Eye (tissue), 1 donor: ENCODE measurements around the gene INCA1.

Experiments used
- DNase-seq: peaks from one replicate; pipeline ENCODE4 v3.0.0-alpha.2; 2015

INCA1 gene

DNA sequence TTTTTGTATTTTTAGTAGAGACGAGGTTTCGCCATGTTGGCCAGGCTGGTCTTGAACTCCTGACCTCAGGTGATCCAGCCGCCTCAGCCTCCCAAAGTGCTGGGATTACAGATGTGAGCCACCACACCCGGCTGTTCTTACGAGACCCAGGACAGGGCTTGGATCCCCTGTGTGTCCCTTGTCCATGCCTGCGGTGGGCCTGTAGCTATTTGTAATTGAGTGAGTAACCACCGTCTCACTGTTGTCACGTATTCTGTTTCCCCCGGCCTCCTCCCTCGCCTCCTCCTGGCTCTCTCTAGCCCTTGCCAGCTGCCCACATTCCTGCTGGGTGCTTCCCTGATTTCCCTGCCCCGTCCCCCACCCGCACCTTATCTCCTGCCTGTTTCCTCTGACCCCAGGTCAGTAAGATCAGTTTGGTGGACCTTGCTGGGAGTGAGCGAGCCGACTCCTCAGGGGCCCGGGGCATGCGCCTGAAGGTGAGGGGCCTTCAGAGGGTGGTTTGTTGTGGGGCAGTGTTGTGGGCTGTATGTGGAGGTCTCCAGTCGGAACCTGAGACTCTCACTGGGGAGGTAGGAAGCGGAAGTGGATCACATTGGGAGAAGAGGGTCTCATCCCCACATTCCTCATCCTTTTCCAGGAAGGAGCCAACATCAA is 6.0 kb upstream of the INCA1 start:
- DNase-seq, result no peak

DNA sequence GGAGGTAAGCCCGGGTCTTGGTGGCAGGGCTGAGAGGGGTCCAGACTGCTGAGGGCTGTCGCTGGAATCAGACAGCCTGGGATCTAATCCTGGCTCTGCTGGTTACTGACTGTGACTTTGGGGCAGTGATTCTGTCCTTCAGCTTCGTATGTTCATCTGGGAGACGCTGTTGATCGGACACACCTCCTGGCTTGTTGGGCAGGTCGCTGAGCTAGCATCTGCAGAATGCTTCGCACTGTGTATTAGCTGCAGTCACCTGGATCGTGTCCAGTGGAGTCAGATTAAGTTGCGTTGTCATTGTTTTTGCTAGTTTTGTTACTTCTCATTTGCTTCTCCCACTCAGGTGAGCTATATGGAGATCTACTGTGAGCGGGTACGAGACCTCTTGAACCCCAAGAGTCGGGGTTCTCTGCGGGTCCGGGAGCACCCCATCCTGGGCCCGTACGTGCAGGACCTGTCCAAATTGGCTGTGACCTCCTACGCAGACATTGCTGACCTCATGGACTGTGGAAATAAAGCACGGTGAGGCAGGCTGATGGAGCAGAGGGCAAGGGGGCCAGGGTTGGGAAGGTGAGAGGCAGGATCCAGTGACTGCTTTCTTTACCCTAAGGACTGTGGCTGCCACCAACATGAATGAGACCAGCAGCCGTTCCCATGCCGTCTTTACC is 4.9 kb upstream of the INCA1 start:
- DNase-seq, result no peak

GRCh38 chr17:5000237-5000639 is 2.9 kb upstream of the INCA1 start:
- DNase-seq, result no peak

GRCh38 chr17:4999430-5000093 is 2.2 kb upstream of the INCA1 start:
- DNase-seq, result no peak

DNA sequence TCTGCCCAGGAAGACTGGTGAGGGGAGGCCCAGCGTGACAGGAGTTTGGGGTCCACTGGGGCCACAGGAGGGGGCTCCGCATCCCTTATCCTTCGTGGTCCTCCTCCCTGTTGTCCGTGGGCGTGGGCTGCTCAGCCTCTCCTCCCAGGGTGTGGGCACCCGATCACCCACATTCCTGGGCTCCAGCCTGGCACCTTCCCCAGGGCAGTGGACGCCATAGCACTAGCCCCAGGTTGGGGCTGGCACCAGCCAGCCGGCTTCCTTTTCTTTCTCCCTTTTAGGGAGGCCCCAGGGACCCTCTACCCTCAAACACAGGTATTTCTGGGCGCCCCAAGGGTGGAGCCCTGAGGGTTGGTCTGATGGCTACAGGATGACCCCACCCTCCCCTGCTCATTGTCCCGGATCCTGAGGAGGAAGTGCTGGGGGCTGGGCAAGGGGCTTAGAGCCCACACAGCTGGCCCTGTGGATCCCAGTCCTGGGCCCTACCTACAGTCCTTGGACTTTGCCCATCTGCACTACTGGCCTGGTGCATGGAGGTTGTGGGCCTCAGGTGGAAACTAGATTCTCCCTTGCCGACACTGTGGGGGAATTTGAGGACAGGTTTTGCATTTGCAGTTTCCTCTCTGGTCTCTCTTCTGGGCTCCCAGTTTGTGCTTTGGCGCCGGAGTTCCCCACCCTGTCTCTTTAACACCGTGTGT is 1.6 kb upstream of the INCA1 start:
- DNase-seq, result no peak

DNA sequence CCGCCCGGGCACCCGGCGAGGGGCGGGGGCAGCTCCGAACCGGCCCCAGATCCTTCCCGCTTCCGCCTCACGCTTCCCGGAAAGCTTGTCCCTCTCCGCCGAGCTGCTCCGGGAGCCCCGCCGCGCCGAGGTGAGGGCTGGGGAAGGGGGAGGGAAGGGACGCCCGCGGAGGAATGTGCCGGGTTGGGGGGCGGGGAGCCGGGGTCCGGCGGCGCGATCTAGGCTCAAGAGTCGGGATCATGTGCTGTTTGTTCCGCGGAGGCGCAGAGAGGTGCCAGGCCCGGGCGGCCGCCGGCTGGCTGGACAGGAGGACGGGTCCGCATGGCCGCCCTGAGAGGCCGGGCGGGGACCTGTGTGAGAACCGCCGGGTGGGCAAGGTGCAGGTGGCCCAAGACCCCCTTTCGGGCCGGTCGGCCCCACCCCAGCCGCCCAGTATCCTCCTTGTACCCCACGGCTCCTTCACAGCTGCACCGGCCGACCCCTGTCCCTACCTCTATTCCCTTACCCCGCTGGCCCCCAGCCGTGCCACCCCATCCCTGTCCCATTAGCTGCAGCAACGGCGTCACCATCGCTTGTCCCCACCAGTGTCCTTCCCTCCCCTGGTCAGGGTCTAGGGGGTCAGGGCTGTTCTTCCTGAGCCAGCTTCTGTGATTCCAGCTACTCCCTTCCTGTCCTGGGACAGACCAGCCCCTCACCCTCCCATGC is 857 bp upstream of the INCA1 start:
- DNase-seq, result peak; percentile 78

- DNase-seq, result no peak
These were observed 3.2 kb downstream of the INCA1 start for GRCh38 chr17:4994081-4994595.

DNA sequence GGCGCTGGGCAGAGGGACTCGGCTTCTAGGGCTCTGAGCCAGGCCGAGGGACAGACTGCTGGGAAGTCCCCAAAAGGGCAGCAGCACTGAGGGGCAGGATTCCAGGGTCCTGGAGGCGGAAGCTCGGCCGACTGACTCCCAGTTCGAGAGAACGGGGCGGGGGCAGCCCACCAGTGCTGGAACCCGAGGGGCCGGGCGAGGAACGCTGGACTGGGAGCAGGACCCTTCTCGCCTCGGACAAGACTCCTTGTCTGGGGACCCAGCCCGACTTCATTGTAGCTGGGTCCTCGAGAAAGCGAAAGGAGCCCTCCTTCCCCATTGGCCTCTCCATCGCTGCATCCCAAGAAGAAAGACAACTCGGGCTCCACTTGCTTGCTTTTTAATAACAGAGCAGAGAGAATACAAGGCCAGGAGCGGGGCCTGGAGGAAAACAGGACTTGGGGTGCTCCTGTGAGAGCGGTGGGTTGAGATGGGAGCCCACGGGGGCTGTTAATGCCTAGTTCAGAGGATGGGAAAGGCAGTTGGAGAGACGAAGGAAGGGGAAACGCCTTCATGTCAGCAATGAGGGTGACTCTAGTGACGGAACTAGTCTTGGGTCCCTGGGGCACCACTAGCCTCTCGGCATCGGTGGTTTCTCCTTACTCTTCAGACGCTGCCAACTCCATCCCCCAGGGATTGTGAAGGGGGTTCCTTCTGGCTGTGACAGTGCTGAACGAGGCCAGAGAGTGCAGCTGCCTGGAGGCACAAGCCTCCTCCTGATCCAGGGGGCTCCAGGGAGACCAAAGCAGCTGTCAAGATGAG is 9.4 kb downstream of the INCA1 start:
- DNase-seq, result no peak

- DNase-seq, result peak; percentile 92
These were observed 10.2 kb downstream of the INCA1 start, which contains the start of gene CAMTA2 for GRCh38 chr17:4986951-4987766. Gene CAMTA2, minus strand, starts transcription at chr17:4987675. Its CDS starts 1,453 bp downstream, at chr17:4986222.

GRCh38 chr17:4986403-4986802 is 10.9 kb downstream of the INCA1 start:
- no peak for DNase-seq

DNA sequence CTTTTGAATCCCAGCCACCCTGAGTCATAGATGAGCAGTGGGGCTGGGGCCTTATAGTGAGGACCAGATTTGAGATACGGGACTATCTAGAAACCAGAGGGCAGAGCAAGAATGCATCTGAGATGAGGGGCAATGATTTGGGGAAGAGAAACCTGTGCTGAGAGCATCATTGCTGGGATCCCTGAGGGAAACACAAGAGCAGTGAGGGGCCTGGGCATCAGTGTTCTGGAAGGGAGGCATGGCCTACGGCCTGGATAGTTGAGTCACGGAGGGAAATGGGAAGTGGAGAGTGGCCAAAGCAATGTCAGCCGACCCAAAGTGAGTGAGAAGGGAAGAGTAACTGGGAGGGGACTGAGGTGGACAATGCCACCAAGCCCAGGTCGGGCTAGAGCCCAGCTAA is 15.0 kb downstream of the INCA1 start:
- DNase-seq, result no peak

DNA sequence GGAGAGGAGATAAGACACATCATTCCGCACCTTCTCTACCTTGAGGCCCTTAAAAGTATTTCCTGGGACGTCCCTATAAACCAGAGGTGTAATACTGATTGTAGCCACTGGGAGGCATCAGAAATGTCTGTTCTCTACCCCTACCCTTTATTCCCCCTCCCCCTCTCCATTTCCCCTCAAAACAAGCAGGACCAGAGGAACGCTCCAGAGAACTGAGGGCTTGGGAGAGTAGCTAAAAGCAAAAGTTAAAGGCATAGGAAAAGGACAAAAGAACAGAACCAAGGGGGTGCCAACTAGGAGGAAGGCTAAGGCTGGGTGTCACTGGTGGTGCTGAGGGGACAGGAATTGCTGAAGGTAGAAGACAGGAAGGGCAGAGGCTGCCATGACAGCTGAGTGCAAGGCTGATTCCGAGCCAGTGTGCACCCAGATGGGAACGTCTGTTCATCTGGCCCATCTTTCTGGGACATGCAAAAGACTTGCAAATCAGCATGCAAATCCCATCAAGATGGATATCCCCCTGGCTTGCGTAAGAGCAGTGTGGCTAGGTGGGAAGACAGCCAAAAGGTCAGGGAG is 16.6 kb downstream of the INCA1 start:
- DNase-seq, result peak; percentile 93

- DNase-seq, result no peak
These were observed 18.6 kb downstream of the INCA1 start for GRCh38 chr17:4978726-4979125.

DNA sequence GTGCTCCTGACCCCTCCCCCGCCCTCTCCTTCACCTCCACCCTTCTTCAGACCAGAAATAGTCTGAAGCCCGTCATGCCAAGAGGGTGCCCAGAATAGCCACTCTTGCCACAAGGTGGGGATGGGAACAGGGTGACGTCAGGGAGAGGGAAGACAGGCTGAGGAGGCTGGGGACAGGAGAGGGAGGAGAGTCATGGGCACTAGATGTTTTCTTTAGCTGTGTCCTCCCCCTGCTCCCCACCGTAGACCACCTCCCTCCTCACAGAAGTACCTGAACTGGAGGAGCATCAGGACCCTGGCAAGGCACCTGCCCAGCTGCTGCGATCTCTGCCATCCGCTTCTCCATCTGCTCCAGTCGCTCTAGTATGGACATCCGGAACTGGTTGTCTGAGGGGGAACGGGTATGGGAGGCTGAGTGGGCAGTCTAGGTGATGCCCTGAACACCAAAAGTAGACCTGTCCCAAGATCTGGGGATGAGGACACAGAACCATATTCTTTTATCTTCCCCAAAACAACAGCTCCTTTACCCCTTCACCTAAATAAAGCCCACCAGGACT is 23.1 kb downstream of the INCA1 start:
- no peak for DNase-seq

GRCh38 chr17:4973256-4974114 is 23.8 kb downstream of the INCA1 start:
- no peak for DNase-seq

GRCh38 chr17:4972752-4973151 is 24.6 kb downstream of the INCA1 start:
- no peak for DNase-seq

- no peak for DNase-seq
These were observed 25.0 kb downstream of the INCA1 start for GRCh38 chr17:4972322-4972721.

DNA sequence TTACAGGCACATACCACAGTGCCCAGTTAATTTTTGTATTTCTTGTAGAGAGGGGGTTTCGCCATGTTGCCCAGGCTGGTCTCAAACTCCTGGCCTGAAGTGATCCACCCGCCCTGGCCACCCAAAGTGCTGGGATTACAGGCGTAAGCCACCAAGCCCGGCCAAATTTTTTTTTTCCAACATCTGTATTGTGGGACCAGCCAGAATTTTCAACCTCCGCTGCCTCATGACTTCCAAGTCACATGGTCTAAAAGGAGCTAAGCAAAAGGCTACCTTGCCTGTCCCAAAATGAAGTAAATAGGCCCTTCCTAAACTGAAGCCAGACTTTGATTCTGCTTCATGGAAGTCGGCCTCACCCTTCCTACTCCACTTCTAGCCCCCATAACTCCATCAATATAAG is 25.5 kb downstream of the INCA1 start:
- DNase-seq, result no peak

GRCh38 chr17:4970273-4970672 is 27.0 kb downstream of the INCA1 start:
- DNase-seq, result no peak
